ENCODE results near the gene AGAP5.
"Not testable (repeated sequence)": the region's sequence is repeated elsewhere in the genome, so short reads cannot be mapped to it uniquely, and the experiment has no call there.

The AGAP5 gene

DNA sequence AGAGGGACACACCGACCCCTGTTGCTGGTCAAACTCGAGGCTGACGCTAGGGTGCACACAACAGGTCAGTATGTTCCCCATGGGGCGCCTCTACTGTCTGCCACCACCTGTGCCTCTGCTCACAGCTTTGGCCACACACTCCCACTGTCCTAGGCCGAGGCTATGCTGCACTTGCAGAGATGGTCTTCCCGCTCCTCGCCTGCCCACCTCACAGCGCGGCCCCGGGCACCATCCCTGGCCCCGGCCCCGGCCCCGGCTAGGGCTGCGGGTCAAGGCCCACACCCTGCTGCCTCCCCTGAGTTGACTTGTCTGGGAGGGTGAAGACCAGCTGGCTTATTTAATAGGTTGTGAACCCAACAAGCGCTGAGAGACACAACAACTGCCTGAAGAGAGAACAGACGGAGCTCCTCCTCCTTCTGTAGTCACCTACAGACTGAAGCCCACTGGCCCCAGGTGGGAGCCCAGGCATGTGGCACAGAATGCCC is at the start of gene AGAP5:
Gene AGAP5, minus strand, starts transcription at position 435 of the 485 bp plus-strand sequence. Its CDS starts 354 bp downstream, at position 81.
- DNase-seq: not testable (repeated sequence)

DNA sequence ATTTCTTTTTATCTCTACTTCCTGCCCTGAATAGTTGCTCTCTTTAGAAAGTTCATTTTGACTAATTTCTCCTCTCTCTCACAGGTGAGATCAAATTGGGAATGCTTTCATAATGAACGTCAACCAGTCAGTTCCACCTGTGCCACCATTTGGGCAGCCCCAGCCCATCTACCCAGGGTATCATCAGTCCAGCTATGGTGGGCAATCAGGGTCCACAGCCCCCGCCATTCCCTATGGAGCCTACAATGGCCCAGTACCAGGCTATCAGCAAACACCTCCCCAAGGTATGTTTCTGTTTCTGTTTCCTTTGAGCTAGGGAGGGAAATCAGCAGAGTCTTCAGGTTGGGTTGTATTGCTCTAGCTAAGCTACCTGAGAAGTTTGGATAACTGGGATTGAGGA is 48.8 kb upstream of the AGAP5 start:
- DNase-seq: no peak

DNA sequence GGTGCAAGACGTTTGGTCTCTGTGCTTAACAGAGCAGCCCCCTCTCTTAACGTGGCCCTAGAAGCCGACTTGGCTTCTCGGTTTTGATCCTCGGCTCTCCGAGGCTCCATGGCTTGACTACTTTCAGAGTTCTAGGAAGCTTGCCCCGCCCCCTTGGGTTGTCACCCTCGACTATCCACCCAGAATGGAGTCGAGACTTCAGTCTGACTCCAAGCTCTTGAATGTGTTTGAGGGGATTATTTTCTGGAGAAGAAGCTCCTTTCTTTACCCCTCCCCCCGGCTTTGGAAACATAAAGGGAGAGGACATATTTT is 46.7 kb upstream of the AGAP5 start:
- peak; percentile 60 for DNase-seq

DNA sequence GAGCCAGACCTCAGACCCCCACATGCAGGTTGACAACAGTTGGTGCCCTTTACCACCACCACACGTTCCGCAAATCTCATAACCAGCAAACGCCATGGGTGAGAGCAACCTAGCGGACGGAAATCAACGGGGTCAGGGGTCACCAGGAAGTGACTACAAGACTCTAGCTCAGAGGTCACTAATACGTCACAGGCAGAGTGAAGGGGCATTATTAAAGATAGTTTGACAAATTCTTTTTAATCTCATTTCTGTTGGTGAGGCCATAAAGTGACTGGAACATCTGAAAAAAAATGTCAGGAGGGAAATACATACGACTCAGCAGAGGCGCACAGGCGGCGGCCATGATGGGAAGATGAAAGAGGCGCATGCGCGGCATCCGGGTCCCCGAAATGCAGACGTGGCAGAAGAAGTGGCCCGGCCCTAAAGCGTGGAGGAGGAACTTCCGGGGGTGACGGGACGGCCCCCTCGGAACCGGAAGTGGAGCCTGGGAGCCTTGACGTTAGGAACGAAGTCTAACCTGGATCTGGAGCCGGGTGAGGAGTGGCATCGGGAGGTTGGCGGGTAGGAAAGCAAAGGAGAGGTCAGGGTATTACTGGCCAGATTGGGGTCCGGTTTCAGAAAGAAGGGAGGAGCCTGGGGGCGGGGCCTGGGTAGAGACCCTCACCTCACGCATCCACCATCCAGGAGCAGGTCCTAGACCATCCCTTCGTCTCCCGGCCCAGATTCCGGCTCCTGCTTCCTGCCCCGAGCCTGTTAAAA is 46.2 kb upstream of the AGAP5 start, which contains the start of gene SEC24C:
Gene SEC24C, plus strand, starts transcription at position 468 of the 759 bp plus-strand sequence. CDS start 2,461 bp downstream, outside the sequence.
- peak; percentile 97 for DNase-seq

DNA sequence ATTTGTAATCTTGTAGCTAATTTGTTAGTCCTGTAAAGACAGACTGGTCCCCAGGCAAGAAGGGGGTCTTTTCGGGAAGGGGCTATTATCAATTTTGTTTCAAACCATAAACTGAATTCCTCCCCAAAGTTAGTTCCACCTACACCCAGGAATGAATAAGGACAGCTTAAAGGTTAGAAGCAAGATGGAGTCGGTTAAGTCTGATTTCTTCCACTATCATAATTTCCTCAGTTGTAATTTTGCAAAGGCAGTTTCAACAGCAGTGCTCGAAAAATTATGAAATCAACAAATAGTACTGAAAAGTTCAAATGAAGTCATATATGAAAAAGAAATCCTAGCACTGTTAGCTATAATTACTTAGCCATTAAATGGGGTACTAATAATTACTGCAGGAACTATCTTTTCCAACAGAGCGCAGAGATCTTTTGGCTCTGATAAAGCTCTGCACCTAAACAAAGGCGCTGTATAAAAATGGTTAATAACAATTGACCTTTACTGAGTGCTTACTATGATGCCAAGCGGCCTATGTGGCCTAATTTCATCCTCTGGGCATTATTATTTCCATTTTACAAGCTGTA is 45.5 kb upstream of the AGAP5 start:
- DNase-seq: no peak

DNA sequence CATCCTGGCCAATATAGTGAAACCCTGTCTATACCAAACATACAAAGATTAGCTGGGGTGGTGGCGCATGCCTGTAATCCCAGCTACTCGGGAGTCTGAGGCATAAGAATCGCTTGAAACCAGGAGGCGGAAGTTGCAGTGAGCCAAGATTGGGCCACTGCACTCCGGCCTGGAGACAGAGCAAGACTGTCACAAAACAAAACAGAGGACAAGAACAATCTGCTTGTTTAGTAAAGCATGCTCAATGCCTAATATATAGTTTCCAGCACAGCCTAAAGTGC is 44.5 kb upstream of the AGAP5 start:
- no peak for DNase-seq

DNA sequence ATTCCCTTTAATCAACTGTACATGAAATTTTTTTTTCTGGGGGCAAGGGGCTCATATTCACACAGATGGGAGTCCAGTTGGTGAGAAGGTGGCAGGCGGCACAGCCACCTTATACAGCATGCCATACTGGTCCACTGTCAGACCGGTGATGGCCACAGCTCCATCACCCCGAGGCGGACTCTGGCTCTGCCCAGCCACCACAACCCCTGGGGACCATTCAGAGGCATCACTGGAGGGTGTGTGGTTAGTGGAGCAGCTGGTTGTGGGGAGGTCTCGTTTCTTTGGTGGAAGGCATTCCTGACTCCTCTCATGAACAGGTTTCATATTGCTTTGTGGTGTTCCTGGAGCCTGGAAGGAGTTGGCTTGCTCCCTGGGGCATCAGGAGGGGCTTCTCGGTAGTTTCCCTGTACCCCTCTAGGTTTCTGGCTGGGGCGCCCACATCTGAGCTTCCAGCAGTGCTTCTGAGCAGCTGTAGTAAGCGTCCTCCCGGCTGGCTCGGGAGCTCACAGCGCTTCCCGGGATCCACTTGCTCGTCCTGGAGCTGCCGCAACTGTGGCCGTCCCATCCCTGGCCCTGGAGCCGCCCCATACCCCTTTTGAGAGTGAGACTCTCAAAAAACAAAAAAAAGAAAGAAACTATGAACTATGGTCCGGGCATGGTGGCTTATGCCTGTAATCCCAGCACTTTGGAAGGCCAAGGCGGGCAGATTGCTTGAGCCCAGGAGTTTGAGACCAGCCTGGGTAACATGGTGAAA is 42.8 kb upstream of the AGAP5 start:
- not testable (repeated sequence) for DNase-seq

DNA sequence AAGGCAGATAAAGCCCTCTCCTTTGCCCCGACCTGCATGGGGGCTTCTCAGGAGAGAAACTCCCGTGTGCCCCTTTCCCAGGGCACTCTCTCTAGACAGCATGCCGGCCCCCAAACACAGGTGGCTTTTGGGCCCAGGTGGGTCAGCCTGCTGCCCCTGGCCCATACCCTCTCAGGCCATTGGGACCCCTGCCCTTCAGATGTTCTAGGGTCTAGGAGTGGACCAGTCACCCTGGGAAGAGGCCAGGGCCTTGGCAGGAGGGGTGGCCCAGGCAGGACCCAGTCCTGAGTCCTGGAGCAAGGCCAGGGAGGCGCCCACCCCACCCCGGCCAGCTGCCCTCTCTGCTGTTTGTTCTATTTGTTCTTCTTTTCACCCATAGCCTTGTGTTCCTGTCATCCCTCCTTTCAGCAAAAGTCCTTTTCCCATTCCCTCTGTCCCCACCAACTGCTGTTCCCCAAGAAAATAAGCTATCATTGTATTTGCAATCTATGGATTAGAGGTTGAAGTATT is 36.9 kb upstream of the AGAP5 start:
- no peak for DNase-seq

DNA sequence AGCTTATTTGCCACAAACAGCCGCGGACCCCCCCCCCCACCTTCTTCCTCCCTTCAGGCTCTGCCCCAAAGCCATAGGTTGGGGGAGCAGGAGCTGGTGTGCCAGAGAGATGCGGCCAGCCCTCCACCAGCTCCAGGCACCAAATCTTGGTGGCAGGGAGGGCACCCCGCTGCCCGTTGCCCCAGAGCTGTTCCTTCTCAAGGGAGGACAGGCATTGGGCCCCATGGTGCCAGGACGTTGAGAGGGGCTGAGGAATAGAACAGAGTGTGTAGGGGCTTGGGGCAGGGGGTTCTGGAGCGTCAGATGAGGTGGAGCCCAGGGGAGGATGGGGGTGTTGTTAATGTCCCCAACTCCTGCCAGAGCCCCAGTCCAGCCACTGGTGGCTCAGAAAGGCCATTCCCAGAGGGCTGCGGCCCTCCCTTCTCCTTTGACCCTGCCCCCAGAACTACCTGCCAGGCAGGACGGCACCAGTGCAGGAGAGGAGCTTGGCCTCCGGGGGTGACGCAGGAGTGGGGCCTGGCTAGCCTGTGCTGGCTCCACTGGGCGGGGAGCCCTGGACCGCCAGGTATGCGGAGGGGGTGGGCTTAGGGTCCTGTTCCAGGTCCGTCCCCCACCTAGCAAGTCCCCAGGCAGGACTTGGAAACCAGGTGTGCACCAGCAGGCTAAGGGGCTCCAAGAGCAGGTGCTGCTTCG is 36.3 kb upstream of the AGAP5 start:
- no peak for DNase-seq

DNA sequence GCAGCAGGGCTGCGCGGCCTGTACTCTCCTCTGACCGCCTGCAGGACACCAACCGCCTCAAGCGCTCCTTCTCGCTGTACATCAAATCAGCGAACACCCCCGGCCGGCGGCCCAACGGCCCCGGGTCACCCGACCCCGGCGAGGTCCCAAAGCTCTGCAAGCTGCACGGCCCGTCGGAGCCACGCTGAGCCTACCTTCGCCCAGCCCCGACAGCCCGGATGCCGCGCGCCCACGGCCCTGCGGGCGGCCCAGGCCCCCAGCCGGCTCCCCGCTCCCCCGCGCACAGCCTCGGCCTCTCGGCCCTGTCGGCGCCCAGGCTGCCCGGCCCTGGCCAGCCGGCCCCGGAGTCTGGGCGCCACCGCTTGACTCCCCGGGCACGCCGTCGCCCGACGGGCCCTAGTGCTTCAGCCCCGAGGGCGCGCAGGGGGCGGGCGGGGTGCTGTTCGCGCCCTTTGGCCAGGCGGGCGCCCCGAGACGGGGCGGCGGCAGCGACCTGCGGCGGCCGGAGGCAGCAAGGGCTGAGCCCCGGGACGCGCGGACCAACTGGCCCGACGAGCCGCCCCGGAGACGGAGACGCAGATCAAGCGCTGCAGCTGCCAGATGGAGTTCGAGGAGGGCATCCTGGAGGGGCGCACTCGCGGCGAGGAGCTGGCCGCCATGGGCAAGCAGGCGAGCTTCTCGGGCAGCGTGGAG is 35.2 kb upstream of the AGAP5 start:
- DNase-seq: no peak

DNA sequence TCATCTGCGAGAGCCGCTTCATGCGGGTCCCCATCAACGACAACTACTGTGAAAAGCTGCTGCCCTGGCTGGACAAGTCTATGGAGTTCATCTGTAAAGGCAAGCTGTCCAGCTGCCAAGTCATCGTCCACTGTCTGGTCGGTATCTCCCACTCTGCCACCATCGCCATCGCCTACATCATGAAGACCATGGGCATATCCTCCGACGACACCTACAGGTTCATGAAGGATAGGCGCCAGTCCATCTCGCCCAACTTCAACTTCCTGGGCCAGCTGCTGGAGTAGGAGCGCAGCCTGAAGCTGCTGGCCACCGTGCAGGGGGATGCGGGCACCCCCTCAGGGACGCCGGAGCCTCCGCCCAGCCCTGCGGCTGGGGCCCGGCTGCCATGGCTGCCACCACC is 34.5 kb upstream of the AGAP5 start:
- DNase-seq: no peak

DNA sequence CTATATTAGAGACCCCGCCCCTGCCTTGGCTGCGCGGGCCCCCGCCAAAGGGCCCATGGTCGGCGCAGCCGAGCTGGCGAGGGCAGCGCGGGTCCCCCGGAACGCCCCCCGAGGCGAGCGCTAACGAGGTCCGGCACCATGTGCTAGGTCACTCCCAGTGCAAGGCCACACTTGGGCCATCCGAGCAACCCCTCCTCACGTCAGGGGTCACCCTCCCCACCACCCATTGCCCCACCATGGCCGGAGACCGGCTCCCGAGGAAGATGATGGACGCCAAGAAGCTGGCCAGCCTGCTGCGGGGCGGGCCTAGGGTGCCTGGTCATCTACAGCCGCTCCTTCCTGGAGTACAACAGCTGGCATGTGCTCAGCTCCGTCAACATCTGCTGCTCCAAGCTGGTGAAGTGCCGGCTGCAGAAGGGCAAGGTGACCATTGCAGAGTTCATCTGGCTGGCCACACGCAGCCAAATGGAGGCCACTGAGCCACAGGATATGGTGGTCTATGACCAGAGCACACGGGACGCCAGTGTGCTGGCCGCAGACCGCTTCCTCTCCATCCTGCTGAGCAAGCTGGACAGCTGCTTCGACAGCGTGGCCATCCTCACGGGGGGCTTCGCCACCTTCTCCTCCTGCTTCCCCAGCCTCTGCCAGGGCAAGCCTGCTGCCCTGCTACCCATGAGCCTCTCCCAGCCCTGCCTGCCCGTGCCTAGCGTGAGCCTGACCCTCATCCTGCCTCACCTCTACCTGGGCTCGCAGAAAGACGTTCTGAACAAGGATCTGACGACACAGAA is 33.9 kb upstream of the AGAP5 start:
- no peak for DNase-seq

DNA sequence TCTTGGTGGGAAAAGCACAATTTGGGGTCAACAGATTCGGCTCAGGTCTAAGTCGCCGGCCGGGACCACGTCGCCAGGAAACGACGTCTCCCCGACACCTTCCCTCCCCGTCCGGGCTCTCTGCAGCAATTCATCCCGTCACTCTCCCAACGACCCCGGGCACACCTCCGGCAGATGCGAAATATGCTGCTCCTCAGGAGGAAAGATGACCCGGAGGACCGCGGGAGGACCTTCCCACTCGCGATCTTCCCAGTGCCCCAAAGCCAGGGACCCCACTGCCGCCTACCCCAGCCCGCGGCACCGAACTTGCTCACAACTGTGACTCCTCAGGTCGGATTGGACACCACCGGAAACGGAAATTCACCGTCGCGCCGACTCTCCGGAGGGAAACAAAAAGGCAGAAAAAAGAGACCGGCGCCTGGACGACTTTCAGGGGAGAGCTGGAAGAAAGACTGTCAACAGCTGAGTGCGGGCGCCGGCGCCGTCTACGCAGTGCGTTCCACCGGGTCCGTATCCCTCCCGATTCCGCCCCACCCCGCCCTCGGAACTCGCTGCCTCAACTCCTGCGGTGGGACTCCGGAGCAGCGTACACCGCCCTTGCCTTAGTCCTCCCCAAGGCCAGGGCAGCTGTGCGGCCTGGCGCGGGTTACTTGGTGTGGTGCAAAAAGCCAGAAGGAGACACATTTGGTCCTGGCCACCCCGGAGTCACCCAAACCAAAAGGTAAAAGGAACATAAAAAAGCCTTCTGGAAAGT is 32.4 kb upstream of the AGAP5 start:
- peak; percentile 96 for DNase-seq

DNA sequence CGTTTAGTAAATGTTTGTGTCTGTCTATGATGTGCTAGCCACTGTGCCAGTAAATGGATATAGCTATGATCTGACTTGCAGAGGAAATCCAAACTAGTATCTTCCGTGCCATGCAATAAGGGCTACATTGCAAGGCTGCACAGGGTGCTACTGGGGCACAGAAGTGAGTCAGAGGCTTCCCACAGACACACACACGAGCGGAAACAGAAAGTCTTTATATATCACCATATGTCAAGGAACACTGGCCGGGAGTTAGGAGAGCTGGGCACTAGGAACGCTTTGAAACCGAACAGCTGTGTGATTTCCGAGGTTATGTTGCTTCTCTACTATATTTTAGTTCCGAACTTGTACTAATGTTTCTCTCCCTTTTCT is 31.9 kb upstream of the AGAP5 start:
- DNase-seq: peak; percentile 58

DNA sequence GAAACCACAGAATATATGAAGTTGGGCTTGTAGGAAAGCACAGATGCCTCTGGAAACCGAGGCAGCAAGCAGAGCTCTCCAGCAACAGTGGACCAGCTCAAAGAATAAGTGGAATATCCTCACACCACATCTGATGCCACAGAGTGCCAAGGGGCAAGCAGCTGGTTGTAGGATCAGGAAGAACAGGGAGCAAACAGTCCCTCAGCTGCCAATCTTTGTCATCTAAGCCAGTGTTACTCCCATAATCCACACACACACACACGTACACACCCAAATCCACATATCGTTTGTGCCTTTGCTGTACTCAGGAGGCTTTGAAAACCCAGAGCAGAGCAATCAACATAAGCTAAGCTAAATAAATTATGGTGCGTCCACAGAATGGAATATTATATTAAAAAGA is 25.6 kb upstream of the AGAP5 start:
- no peak for DNase-seq

DNA sequence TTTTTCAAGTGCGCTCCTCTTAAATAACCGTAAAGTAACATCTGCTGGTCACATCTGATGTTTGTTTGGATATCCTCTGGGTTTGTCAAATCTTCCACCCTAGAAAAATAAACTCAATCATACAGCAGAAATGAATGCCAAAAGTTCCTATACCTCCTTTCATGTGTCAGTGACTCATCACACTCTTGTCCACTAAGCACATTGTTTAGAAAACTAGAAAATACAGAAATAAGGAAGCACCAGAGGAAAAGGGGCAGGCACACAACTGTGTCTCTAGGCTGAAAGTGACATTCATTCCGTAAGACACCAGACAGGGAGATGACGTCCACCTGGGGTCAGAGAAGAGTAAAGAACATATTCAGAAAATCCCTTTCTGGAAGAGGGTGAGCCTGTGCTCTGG is 22.7 kb upstream of the AGAP5 start:
- DNase-seq: not testable (repeated sequence)

DNA sequence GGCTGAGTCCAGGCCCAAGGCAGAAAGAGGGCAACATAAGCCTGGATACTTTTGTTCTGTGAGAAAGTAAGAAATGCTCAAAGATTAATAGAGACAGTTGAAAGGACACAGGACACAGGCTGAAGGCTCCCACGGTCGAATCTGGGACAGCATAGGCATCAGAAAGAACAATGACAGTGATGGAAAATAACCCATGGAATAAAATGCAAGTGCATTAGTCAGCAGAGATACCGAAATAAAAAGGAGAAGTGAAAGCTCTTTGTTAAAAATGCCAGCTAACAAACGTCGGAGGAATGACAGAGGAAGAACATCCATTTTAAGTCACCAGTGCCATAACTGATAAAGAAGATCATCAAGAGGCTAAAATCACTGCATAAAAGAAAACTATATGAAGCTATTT is 19.6 kb upstream of the AGAP5 start:
- no peak for DNase-seq

DNA sequence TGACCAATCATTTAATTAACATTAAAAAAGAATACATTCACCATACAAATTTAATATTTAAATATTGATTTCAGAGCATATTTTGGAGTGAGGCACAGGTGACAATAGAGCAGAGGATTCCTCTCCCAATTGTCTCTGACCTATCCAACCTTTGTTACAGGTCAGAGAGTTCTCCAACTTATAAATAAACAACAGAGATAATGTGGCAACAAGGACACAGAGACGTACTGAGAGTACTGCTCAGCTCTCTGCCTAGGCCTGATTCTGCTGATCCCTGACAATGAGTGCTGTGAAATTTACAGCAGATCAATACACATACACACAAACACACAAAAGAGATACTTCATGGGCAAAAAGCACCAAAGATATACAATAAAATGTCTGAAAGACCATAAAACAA is 18.3 kb upstream of the AGAP5 start:
- DNase-seq: no peak

DNA sequence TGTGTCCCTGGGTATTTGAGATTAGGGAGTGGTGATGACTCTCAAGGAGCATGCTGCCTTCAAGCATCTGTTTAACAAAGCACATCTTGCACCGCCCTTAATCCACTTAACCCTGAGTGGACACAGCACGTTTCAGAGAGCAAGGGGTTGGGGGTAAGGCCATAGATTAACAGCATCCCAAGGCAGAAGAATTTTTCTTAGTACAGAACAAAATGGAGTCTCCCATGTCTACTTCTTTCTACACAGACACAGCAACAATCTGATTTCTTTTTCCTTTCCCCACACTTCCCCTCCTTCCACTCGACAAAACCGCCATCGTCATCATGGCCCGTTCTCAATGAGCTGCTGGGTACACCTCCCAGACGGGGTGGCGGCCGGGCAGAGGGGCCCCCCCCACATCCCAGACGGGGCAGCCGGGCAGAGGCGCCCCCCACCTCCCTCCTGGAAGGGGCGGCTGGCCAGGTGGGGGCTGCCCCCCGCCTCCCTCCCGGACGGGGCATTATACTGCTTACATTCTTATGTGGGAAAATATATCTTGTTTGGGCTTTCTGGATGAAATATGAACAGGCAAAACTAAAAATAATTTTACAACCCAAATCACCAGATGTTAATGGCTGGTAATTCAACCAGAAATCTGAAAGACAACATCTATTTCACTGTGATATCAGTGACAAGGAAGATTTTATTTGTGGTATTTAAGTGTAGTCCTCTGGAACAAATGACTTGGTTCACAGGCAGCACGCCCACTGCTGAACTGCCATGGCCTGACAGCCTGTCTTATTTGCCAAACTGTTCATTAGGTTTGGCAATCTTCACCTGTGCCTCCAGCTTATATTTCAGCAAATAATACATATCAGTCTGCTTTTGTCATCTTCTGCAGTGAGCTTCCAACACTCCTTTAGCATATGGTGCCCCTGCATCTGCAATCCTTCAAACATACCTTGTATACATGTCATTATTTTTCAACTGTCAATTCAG is 17.6 kb upstream of the AGAP5 start:
- not testable (repeated sequence) for DNase-seq

DNA sequence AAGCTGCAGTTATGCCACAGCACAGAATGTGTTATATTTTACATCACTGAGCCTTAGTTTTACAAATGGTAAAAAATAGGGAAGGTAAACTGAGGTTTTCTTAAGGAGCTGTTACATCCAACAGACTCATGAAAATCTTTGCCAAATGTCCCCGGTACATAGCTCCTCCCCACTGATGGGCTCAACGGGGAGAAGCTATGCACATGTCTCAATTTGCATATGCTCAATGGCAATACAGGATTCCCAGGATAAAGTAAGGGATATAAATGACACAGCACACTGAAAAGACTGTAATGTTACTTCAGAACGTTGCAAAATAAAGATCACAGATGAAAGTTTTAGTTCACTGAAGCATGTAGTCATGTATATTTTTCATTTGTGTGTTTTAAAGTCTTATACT is 16.6 kb upstream of the AGAP5 start:
- not testable (repeated sequence) for DNase-seq
